T47D (cell line): ENCODE measurements around the gene UPK3A.

Experiments used
- DNase-seq, 2 experiments: peaks; one replicate each; pipeline versions ENCODE4 v3.0.0 to v3.0.0-alpha.2; 2011 to 2012; ENCODE audit warnings: low read depth in 1 of 2, low spot score in 1 of 2
- JUND ChIP-seq: IDR thresholded peaks from 2 replicates; pipeline ENCODE4 v1.6.1; 2012; ENCODE audit warnings: low read depth
- in situ Hi-C: cut with HindIII; loops from 2 replicates; pipeline ENCODE4 v1.10.0; 2016; ENCODE audit warnings: low sequenced_read_pairs, low pct_unique_long_range_greater_than_20kb

UPK3A gene

DNA sequence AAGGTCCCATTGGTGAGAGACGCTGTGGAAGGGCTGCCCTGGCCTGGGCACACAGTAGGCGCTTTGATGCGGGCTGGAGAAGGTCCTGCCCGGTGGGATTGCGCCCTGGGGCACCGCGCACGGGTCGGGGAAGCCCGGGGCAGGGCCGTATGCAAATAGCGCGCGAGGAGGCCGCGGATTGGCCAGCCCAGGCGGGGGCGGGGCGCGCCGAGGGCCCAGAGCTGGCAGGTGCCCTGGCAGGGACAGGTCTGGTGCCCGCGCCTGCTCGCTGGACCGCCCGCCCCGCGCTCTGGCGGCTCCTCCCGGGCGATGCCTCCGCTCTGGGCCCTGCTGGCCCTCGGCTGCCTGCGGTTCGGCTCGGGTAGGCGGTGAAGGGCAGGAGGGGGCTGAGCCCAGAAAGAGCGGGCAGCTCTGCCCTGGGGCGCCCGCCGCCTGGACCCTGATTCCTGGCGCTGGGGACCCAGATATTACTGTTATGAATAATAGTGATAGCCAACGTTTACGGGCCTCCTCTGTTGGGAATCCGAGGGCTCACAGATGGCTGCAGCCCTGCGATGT lies at the start of gene UPK3A:
Gene UPK3A, plus strand, starts transcription at position 245 of the 558 bp plus-strand sequence. Its CDS starts 65 bp downstream, at position 310.
- DNase-seq: peak; percentile 38 to 77
- in situ Hi-C loops: no loop called here
- no peak for TF ChIP-seq JUND

- no peak for DNase-seq
- TF ChIP-seq JUND: no peak
- in situ Hi-C loops: no loop called here
Measured at GRCh38 chr22:45235101-45235777, 49.5 kb upstream of the UPK3A start.

DNA sequence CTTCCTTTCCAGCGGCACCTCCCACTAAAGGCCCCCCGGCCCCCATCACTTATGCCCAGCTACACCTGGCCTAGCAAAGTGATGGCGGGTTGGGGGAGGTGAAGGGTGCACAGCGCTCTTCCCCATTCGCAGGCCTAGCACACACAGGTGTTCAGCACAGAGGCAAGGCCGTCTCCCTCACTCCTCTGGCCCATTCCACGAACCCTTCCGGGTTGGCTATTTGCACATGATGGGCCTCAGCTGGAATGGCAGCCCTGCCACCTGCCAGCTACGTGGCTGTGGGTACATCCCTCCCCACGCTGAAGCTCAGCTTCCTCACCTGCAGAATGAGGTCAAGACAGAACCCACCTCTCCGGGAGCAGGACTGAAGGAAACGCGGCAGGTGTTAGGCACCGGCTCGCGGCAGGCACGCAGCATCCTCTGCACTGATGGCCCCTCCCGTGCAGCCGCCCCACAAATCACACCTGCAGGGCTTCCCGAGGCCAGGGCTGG lies 48.9 kb upstream of the UPK3A start:
- in situ Hi-C loops: no loop called here
- no peak for TF ChIP-seq JUND
- no peak for DNase-seq

- no peak for DNase-seq
- TF ChIP-seq JUND: no peak
- in situ Hi-C loops: no loop called here
Measured at GRCh38 chr22:45237065-45237990, 47.4 kb upstream of the UPK3A start.

GRCh38 chr22:45238076-45238956 lies 46.4 kb upstream of the UPK3A start:
- in situ Hi-C loops: no loop called here
- peak in 1 of 2 experiments; percentile 9 for DNase-seq

DNA sequence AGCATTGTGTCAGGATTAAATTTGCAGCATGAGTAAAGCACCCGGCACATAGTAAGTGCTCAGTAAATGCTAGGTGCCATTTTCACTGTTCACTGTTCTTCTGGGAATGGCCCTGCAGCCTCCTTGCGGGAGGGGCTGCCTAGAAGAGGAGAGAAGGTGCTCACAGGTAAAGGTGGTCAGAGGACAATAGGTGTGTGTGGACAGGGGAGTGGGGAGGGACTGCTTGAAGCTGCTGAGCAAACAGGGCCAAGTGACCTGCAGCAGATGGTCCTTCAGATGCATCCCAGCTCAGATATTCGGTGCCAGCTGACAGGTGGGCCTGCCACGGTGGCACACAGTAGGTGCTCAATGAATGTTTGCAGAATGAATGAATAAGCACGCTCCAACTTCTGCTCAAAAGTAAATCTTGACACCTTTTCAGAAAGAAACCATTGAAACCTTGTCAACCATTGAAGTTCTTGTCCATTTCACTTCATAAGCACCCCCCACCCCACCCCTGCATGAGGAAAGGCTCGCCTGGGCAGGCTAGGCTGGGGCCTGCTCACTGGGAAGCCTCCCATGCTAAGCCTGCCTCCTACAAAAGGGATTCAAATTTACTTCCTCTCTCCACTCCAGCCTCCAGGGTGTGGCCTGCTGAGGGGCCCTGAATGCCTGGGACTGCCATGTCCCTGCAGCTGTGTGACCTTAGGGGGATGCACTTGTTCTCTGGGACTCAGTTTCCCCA lies 45.6 kb upstream of the UPK3A start:
- no peak for TF ChIP-seq JUND
- in situ Hi-C loops: no loop called here
- DNase-seq: no peak

More at GRCh38 chr22:45238076-45238956, 46.4 kb upstream of the UPK3A start:
- no peak for TF ChIP-seq JUND

DNA sequence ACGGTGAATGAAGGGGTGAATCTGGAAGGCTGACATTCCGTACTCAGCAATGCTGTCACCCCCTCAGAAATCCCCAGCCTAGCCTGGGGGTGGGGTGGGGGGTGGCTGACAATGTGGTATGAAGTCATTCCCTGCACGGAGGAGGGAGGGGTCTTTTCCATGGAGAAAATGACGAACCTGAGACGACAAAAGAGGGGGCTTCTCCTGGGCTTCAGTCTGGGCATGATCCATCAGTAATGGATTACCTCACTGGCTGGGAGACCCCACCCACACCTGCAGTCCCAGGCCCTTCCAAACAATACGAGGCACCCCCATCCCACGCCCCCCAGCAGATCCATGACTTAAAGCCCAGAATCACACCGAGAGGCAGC lies 45.1 kb upstream of the UPK3A start:
- in situ Hi-C loops: no loop called here
- DNase-seq: no peak
- TF ChIP-seq JUND: no peak

- peak in 1 of 2 experiments; percentile 32 for DNase-seq
- no peak for TF ChIP-seq JUND
- in situ Hi-C loops: no loop called here
Measured at GRCh38 chr22:45240104-45240809, 44.5 kb upstream of the UPK3A start.

DNA sequence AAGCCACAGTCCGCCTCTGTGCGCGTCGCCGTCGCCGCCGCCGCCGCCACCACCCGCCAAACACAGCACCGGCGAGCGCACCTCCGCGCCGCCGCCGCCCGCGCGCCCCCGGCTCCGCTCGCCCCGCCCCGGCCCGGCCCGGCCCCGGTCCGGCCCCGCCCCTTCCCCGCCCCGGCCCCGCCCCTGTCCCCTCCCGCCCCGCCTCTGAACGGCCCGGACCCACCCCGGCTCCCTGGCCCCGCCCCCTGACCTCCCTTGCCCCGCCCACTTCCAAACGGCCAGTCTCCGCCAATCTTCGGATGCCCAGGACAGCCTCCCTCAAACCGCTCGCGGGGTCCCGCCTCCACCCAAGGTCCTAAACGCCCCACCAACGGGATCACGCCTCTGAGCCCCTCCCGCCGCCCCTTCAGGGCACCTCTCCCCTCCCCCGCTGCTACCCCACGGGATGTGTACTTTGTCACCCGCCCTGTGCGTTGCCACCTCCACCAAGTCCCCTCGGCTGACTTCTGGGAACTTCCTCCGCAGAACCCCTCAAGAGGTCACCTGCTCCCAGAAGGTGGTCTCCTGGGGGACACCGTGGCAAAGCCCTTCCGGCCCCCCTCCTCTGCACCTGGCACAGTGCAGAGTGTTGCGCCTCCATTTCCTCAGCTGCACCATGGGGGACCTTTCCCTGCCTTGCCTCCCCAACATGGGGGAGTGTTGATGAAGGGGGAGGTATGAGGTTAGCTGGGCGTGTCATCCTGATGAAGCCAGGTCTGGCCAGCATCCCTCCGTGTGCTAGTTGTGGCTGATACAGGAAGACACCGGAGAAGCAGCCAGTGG lies 43.7 kb upstream of the UPK3A start, which contains the start of gene KIAA0930:
Gene KIAA0930, minus strand, starts transcription at position 85 of the 822 bp plus-strand sequence. CDS start 191 bp downstream, outside the sequence.
- peak; percentile 72 to 81 for DNase-seq
- in situ Hi-C loops: no loop called here
- TF ChIP-seq JUND: no peak

DNA sequence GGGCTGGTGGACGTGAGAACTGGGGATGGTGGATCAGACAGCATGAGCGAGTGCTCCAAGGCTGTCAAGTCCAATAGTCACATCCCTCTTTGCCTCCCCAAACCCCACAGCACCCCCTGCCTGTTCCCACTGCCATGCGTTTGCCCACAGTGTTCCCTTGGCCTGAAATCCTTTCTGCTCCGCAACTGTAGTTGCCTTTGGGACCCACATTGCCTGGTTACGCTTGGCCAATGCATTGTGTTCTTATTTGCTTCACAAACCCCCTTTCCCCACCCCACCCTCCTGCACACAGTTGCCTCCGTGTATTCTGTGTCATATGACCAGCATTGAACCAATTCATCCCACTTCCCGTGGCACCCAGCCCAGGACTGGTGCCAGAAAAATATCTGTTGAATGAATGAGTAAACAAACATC lies 42.0 kb upstream of the UPK3A start:
- peak in 1 of 2 experiments; percentile 47 for DNase-seq
- in situ Hi-C loops: no loop called here
- no peak for TF ChIP-seq JUND
